ENCODE results near the gene GPS1.

Gene GPS1

GRCh38 chr17:82050761-82051641 lies 697 bp upstream of the GPS1 start:
- TF ChIP-seq CTCF (conservative IDR thresholded peaks at IDR 0.05; ENCODE audit: control insufficient read depth, insufficient read depth, low read depth, low read length): no peak
- H3K4me3 ChIP-seq (ENCODE audit: control insufficient read depth, low read depth, low read length): peak overlapping the region; percentile 50
- DNase-seq (ENCODE audit: low read depth): no peak

- no peak for TF ChIP-seq CTCF (conservative IDR thresholded peaks at IDR 0.05; ENCODE audit: control insufficient read depth, insufficient read depth, low read depth, low read length)
- no peak for DNase-seq (ENCODE audit: low read depth)
- peak overlapping the region; percentile 70 for H3K4me3 ChIP-seq (ENCODE audit: control insufficient read depth, low read depth, low read length)
These were observed 951 bp downstream of the GPS1 start for GRCh38 chr17:82052638-82053059.

GRCh38 chr17:82053130-82053529 lies 1.4 kb downstream of the GPS1 start:
- TF ChIP-seq CTCF (conservative IDR thresholded peaks at IDR 0.05; ENCODE audit: control insufficient read depth, insufficient read depth, low read depth, low read length): no peak
- no peak for DNase-seq (ENCODE audit: low read depth)
- H3K4me3 ChIP-seq (ENCODE audit: control insufficient read depth, low read depth, low read length): peak overlapping the region; percentile 70

- H3K4me3 ChIP-seq (ENCODE audit: control insufficient read depth, low read depth, low read length): no peak overlapping the region
- DNase-seq (ENCODE audit: low read depth): no peak
- TF ChIP-seq CTCF (conservative IDR thresholded peaks at IDR 0.05; ENCODE audit: control insufficient read depth, insufficient read depth, low read depth, low read length): no peak
These were observed 2.0 kb downstream of the GPS1 start for GRCh38 chr17:82053556-82054263.

- TF ChIP-seq CTCF (conservative IDR thresholded peaks at IDR 0.05; ENCODE audit: control insufficient read depth, insufficient read depth, low read depth, low read length): no peak
- DNase-seq (ENCODE audit: low read depth): no peak
- no peak overlapping the region for H3K4me3 ChIP-seq (ENCODE audit: control insufficient read depth, low read depth, low read length)
These were observed 2.8 kb downstream of the GPS1 start for GRCh38 chr17:82054351-82055022.

- no peak for DNase-seq (ENCODE audit: low read depth)
- TF ChIP-seq CTCF (conservative IDR thresholded peaks at IDR 0.05; ENCODE audit: control insufficient read depth, insufficient read depth, low read depth, low read length): no peak
- H3K4me3 ChIP-seq (ENCODE audit: control insufficient read depth, low read depth, low read length): no peak overlapping the region
These were observed 3.6 kb downstream of the GPS1 start for GRCh38 chr17:82055023-82055964.
